Mesothelial cell of epicardium (in vitro differentiated cells): ENCODE results near the gene KCNJ15. TPM values are rescaled to one million over a fixed set of nuclear protein-coding genes. Genes with fewer than 3 reads are reported as not detected.

Experiments
- DNase-seq, 2 experiments: peaks; one replicate each; pipeline ENCODE4 v3.0.0; 2021; ENCODE audit warnings: low spot score in 2 of 2; ENCODE audit not compliant: unreplicated experiment in 2 of 2
- H3K27ac Mint-ChIP-seq: 2 replicates; pipeline ENCODE4 v1.8.0; 2021; ENCODE audit warnings: mixed read lengths
- H3K27me3 Mint-ChIP-seq: 2 replicates; pipeline ENCODE4 v1.8.0; 2021; ENCODE audit warnings: low read depth, mixed read lengths
- H3K36me3 Mint-ChIP-seq: 2 replicates; pipeline ENCODE4 v1.8.0; 2021; ENCODE audit warnings: mixed read lengths
- H3K4me1 Mint-ChIP-seq: 2 replicates; pipeline ENCODE4 v1.8.0; 2021; ENCODE audit warnings: mixed read lengths
- H3K4me3 Mint-ChIP-seq: 2 replicates; pipeline ENCODE4 v1.8.0; 2021; ENCODE audit warnings: mild to moderate bottlenecking, moderate library complexity, mixed read lengths
- H3K9me3 Mint-ChIP-seq: 2 replicates; pipeline ENCODE4 v1.8.0; 2021; ENCODE audit warnings: mixed read lengths
- total RNA-seq: library from RNA; stranded (reverse); gene quantifications from 3 replicates; pipeline ENCODE4 v1.2.1, GENCODE V29; 2021
- TF ChIP-seq, protein P1 (sequence below): fragments of 200-600 bp; sonication (generic); IDR thresholded peaks from one replicate; pipeline ENCODE4 v1.5.0; 2021; ENCODE audit warnings: antibody characterized with exemption; ENCODE audit not compliant: unreplicated experiment

The KCNJ15 gene
- total RNA-seq, 1 donor from 2014 or later, result 1.9 TPM

GRCh38 chr21:38323721-38324531 is 67.1 kb downstream of the KCNJ15 start:
- TF ChIP-seq, protein P1, sequence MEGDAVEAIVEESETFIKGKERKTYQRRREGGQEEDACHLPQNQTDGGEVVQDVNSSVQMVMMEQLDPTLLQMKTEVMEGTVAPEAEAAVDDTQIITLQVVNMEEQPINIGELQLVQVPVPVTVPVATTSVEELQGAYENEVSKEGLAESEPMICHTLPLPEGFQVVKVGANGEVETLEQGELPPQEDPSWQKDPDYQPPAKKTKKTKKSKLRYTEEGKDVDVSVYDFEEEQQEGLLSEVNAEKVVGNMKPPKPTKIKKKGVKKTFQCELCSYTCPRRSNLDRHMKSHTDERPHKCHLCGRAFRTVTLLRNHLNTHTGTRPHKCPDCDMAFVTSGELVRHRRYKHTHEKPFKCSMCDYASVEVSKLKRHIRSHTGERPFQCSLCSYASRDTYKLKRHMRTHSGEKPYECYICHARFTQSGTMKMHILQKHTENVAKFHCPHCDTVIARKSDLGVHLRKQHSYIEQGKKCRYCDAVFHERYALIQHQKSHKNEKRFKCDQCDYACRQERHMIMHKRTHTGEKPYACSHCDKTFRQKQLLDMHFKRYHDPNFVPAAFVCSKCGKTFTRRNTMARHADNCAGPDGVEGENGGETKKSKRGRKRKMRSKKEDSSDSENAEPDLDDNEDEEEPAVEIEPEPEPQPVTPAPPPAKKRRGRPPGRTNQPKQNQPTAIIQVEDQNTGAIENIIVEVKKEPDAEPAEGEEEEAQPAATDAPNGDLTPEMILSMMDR, result no peak
- H3K9me3 Mint-ChIP-seq, result no peaks in the 10 kb centered on the region
- no peak overlapping the region for H3K4me3 Mint-ChIP-seq
- H3K36me3 Mint-ChIP-seq, result no peaks in the 10 kb centered on the region
- H3K27ac Mint-ChIP-seq, result peak overlapping the region; percentile 83
- no peak for DNase-seq
- H3K4me1 Mint-ChIP-seq, result peaks cover 15% of the 10 kb centered on the region
- H3K27me3 Mint-ChIP-seq, result no peaks in the 10 kb centered on the region

DNA sequence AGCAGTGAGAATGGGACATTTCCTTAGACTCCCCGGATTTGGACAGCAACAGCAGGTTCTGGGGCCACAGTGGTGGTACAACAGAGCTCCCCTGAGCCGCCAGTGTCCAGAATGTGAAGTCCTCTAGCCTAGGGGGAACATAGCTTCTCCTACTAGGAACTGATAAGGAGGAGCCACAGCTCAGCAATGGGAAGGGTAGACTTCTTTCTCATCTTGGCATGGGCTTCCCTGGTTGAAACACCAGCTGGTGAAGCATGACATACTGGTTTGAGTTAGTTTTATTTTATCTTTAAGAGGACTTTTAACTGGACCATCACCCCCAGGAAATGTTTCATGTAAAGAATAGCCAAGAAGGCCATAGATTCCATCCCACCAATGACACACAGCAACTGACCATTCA is 68.4 kb downstream of the KCNJ15 start:
- H3K9me3 Mint-ChIP-seq, result no peaks in the 10 kb centered on the region
- TF ChIP-seq, protein P1, result no peak
- no peaks in the 10 kb centered on the region for H3K36me3 Mint-ChIP-seq
- no peak for DNase-seq
- H3K4me3 Mint-ChIP-seq, result no peak overlapping the region
- H3K27ac Mint-ChIP-seq, result no peak overlapping the region
- H3K27me3 Mint-ChIP-seq, result no peaks in the 10 kb centered on the region
- peaks cover 12% of the 10 kb centered on the region for H3K4me1 Mint-ChIP-seq

- Mint-ChIP-seq H3K4me3 (no peak overlapping the region), H3K9me3 (no peaks in the 10 kb centered on the region), H3K27ac (no peak overlapping the region), H3K36me3 (no peaks in the 10 kb centered on the region), H3K4me1 (peaks cover 12% of the 10 kb centered on the region), H3K27me3 (no peaks in the 10 kb centered on the region)
- DNase-seq, result no peak
- TF ChIP-seq, protein P1, result no peak
Observed at GRCh38 chr21:38325731-38326420, 69.1 kb downstream of the KCNJ15 start.

DNA sequence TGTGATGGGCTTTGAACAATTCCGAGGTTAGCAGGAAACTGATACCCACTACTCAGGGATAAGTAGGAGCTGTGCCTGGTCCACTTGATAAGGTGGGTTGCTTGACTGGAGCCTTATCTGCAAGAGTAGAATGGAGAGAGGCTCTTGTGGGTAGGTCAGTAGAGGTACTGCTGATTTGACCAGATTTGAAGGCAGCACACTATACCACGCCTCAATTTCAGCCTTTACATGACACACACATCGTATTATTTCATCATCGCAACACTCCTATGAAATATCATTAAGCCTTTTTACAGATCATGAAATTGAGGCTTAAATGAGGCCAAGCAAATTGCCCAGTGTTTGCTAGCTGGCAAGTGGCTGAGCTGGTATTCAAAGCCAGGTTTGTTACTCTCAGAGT is 69.6 kb downstream of the KCNJ15 start:
- no peaks in the 10 kb centered on the region for H3K9me3 Mint-ChIP-seq
- no peak overlapping the region for H3K27ac Mint-ChIP-seq
- TF ChIP-seq, protein P1, result no peak
- H3K27me3 Mint-ChIP-seq, result no peaks in the 10 kb centered on the region
- H3K36me3 Mint-ChIP-seq, result no peaks in the 10 kb centered on the region
- DNase-seq, result no peak
- no peak overlapping the region for H3K4me3 Mint-ChIP-seq
- peaks cover 12% of the 10 kb centered on the region for H3K4me1 Mint-ChIP-seq

DNA sequence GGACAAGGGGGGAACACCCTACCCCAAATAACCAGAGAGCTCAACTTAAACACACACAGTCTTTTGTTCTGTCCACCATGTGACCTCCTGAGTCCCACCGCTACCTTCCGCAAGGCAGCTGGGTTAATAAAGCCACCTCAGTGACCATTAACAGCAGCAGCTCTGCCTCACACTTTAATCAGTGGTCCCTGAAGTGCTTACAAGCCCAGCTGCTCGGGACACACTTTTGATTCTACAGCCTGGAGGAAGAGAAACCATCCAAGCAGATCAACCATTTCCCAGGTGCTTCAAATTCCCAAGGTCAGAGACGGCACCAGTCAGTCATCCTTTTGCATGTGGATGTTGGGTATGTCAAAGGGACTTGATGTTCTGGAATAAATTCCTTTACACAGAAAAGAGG is 70.1 kb downstream of the KCNJ15 start:
- TF ChIP-seq, protein P1, result no peak
- Mint-ChIP-seq H3K9me3 (no peaks in the 10 kb centered on the region), H3K4me3 (no peak overlapping the region), H3K36me3 (no peaks in the 10 kb centered on the region), H3K4me1 (peaks cover 12% of the 10 kb centered on the region), H3K27me3 (no peaks in the 10 kb centered on the region), H3K27ac (no peak overlapping the region)
- no peak for DNase-seq
